ENCODE results near the gene IRF7. TPM values are rescaled to one million over a fixed set of nuclear protein-coding genes. Genes with fewer than 3 reads are reported as not detected.

The IRF7 gene
- total and polyA plus RNA-seq, 2 donors from 2014 or later, result 21.5 to 36.7 TPM

- Histone ChIP-seq H3K9me3 (ENCODE audit: control insufficient read depth in 2 of 3, insufficient read depth in 1 of 3, low read length in 3 of 3) (no peaks in the 10 kb centered on the region), H3K9ac (ENCODE audit: low read length in 3 of 3) (no peak overlapping the region), H3K36me3 (ENCODE audit: control insufficient read depth in 2 of 3, insufficient read depth in 3 of 3, low read length in 3 of 3) (no peaks in the 10 kb centered on the region), H3K4me3 (ENCODE audit: low read length in 3 of 3) (no peak overlapping the region), H3K27me3 (ENCODE audit: control insufficient read depth, insufficient read depth, low read length) (no peaks in the 10 kb centered on the region), H3K4me1 (ENCODE audit: control insufficient read depth in 2 of 3, insufficient read depth in 2 of 3, low read depth in 1 of 3, low read length in 3 of 3) (peaks cover 0 to 4% (median 0%) of the 10 kb centered on the region in 3 donors), H3K27ac (ENCODE audit: low read depth in 2 of 2, low read length in 2 of 2) (no peak overlapping the region)
- intact Hi-C loops (cut with DNase I), result no loop called here
- no peak for TF ChIP-seq CTCF (IDR thresholded peaks at IDR 0.05; ENCODE audit: borderline replicate concordance, extremely low read depth, insufficient read depth)
- DNase-seq, result no peak
- FAIRE-seq, result no peak
Observed at GRCh38 chr11:620201-620600, 4.5 kb upstream of the IRF7 start.

DNA sequence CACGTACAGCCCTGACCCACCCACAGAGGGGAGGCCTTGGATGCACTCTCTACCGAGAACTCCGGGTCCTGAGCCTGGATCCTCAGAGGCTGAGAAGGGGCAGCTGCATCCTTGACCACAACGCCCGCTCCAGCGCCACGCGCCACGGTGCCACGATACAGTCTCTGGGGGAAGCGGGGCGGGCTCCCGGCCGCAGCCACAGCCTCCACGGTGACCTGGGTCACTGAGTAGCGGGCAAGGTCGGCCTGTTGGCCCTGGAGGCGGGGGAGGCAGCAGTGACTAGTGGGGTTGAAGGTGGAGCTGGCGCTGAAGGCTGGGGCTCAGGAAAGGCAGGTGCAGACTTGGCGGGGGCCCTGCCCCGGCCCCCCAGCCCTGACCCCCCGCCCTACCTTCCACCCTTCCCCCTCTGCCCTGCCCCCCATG, 3.9 kb upstream of the IRF7 start:
- intact Hi-C loops (cut with DNase I), result no loop called here
- no peak overlapping the region for H3K27ac ChIP-seq (ENCODE audit: low read depth in 2 of 2, low read length in 2 of 2)
- no peak overlapping the region for H3K9ac ChIP-seq (ENCODE audit: low read length in 3 of 3)
- peaks cover 0 to 7% (median 0%) of the 10 kb centered on the region in 3 donors for H3K4me1 ChIP-seq (ENCODE audit: control insufficient read depth in 2 of 3, insufficient read depth in 2 of 3, low read depth in 1 of 3, low read length in 3 of 3)
- H3K36me3 ChIP-seq (ENCODE audit: control insufficient read depth in 2 of 3, insufficient read depth in 3 of 3, low read length in 3 of 3), result no peaks in the 10 kb centered on the region
- FAIRE-seq (no peak), DNase-seq (peak in 2 of 5 donors; percentile 61 to 69)
- H3K9me3 ChIP-seq (ENCODE audit: control insufficient read depth in 2 of 3, insufficient read depth in 1 of 3, low read length in 3 of 3), result no peaks in the 10 kb centered on the region
- TF ChIP-seq CTCF (IDR thresholded peaks at IDR 0.05; ENCODE audit: borderline replicate concordance, extremely low read depth, insufficient read depth), result no peak
- H3K4me3 ChIP-seq (ENCODE audit: low read length in 3 of 3), result no peak overlapping the region
- no peaks in the 10 kb centered on the region for H3K27me3 ChIP-seq (ENCODE audit: control insufficient read depth, insufficient read depth, low read length)

GRCh38 chr11:618856-619627, 3.3 kb upstream of the IRF7 start:
- intact Hi-C loops (cut with DNase I), result no loop called here
- Histone ChIP-seq H3K9me3 (ENCODE audit: control insufficient read depth in 2 of 3, insufficient read depth in 1 of 3, low read length in 3 of 3) (no peaks in the 10 kb centered on the region), H3K27ac (ENCODE audit: low read depth in 2 of 2, low read length in 2 of 2) (no peak overlapping the region), H3K4me3 (ENCODE audit: low read length in 3 of 3) (no peak overlapping the region), H3K36me3 (ENCODE audit: control insufficient read depth in 2 of 3, insufficient read depth in 3 of 3, low read length in 3 of 3) (no peaks in the 10 kb centered on the region), H3K4me1 (ENCODE audit: control insufficient read depth in 2 of 3, insufficient read depth in 2 of 3, low read depth in 1 of 3, low read length in 3 of 3) (peaks cover 0 to 13% (median 0%) of the 10 kb centered on the region in 3 donors), H3K27me3 (ENCODE audit: control insufficient read depth, insufficient read depth, low read length) (no peaks in the 10 kb centered on the region), H3K9ac (ENCODE audit: low read length in 3 of 3) (no peak overlapping the region)
- FAIRE-seq (no peak), DNase-seq (peak in 2 of 5 donors; percentile 50 to 71)
- no peak for TF ChIP-seq CTCF (IDR thresholded peaks at IDR 0.05; ENCODE audit: borderline replicate concordance, extremely low read depth, insufficient read depth)

Data from kidney (tissue), 14 donors.